Activated effector memory CD4-positive, alpha-beta T cell treated with Interleukin-2 at 50 U/mL for 16 hours (primary cell): ENCODE measurements around the gene ANP32E.
"Not testable (repeated sequence)": the region's sequence is repeated elsewhere in the genome, so short reads cannot be mapped to it uniquely, and the experiment has no call there.

Experiments
- DNase-seq: peaks from one replicate; pipeline ENCODE4 v3.0.0-alpha.2; 2020

ANP32E gene

DNA sequence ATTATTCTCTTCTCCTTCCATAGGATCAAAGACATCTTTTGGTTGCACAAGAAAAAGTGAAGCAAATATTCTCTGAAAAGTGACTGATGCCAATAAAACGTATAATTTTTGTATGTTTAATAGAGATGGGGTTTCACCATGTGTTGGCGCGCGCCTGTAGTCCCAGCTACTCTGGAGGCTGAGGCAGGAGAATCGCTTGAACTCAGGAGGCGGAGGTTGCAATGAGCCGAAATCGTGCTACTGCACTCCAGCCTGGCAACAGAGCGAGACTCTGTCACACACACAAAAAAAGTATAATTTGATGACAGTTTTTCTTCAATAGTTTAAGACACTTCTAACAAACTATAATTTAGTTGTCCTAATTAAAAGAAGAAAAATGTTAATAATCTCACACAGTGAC is 23.8 kb downstream of the ANP32E start:
- no peak for DNase-seq

DNA sequence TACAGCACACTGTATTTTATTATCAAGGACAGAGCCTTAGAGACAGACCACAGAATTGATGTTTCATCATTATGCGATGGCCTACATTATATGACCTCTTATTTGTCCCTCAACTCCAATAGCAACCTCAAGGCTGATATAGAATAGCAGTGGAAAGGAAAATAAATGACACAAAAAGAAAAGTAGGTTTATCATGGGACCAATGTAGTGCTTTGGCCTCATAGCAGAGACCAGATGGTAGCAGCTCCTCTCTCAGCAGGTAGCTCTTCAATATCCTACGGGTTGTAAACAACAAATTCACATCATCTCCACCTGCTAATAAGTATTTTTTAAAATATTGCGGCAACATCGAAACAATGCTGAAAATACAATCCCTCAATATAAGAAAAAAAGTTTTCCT is 25.2 kb downstream of the ANP32E start:
- DNase-seq, result no peak

- DNase-seq, result no peak
Observed at GRCh38 chr1:150210091-150210490, 25.8 kb downstream of the ANP32E start.

- not testable (repeated sequence) for DNase-seq
Observed at GRCh38 chr1:150208460-150208859, 27.5 kb downstream of the ANP32E start.

DNA sequence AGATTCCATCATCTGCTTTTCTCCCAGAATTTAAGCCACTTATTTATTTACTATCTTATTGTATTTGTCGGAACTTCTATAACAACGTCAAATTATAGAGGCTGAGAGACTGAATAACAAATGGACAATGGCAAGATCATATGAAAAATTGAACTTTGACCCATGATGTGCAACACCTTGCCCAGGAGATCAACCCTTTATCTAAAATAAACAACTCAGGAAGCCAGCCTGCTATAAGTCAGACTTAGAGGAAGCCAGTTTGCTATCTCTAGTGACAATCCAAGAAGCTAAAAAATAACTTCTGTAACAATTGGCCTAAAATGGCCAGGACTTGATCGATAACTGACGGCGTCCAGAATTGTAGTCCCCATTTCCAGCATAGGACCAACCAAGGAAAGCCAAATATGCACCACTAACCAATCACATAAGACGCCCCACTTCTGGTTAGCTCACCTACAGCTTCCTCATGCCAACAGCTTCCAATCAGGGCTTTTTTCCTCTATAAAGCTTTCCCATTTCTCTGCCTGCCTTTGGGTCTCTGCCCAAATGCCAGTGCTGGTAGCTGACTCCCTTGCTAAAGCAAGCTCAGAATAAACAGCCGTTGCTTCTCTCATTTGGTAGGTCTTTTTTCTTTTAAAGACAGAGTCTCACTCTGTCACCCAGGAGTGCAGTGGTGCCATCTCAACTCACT is 28.5 kb downstream of the ANP32E start:
- DNase-seq, result no peak

DNA sequence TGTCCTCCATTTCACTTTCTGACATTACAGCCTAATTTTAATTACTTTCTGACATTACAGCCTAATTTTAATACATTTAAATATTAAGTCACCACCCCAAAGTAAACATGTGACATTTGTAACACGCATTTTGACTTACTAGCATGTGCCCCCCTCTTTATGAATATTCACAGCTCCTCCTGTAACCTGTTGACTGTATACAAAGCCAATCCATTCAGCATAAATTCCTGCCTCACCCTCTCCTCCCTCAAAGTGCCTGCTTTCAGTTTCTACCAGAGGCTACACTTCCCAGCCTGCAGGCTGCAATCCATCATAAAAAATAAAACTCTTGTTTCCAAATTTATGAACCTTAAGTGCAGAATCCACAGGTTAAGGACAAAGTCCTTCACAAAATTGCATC is 39.5 kb downstream of the ANP32E start:
- DNase-seq, result no peak

DNA sequence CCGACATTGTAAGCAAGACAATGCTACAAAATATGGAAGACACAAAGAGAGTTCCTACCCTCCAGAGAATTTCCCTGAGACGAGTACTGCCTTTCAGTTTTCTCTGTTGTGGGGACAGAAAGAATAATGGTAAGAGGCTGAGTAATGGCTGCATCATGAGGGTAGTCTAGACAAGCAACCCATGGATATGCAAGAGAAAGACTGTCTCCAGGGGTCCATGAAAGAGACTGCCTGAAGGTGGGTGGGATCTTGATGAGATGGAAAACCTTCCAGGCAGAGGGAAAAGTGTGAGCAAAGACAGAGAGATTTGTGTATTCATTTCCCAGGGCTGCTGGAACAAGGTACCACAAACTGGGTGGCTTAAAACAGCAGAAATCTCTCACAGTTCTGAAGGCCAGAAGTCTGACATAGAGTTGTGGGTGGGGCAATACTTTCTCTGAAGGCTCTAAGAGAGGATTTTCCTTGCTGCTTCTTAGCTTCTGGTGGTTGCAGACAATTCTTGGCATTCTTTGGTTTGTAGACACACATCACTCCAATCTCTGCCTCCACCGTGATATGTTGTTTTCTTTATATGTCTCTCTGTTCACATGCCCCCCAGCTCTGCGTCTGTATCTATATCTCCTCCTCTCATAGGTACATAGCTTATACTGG is 41.4 kb downstream of the ANP32E start:
- DNase-seq, result no peak

DNA sequence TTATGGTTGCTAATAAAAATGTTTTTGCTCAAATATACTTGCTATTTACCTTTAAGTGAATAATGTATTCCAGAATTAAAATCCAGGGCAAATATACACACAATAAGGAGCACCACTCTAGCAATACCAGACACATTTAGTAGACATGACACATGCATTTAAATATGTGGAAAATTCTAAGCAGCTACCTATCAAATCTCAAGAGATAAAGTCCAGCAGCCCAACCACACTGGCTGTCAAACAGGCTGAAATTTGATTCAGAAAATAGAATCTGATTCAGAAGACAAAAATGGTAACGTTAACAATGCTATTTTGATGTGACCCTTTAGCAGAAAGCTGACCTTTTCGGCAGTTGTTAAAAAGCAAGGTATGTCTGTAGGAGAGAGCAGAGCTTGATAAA is 43.9 kb downstream of the ANP32E start:
- no peak for DNase-seq

DNA sequence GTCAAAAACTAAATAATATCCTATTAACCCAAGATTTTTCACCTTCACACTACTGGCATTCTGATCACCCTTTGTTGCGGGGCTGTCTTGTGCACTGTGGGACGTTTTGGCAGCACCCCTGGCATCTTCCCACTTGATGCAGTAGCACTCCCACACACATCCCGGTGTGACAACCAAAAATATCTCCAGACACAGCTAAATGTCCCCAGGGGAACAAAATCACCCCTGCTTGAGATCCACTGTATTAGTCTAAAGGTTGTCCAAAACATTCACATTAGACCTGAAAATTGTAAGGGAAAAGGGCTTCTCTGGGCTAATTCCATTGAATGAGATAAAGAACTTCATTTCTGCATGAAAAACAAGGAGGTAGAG is 48.4 kb downstream of the ANP32E start:
- no peak for DNase-seq

DNA sequence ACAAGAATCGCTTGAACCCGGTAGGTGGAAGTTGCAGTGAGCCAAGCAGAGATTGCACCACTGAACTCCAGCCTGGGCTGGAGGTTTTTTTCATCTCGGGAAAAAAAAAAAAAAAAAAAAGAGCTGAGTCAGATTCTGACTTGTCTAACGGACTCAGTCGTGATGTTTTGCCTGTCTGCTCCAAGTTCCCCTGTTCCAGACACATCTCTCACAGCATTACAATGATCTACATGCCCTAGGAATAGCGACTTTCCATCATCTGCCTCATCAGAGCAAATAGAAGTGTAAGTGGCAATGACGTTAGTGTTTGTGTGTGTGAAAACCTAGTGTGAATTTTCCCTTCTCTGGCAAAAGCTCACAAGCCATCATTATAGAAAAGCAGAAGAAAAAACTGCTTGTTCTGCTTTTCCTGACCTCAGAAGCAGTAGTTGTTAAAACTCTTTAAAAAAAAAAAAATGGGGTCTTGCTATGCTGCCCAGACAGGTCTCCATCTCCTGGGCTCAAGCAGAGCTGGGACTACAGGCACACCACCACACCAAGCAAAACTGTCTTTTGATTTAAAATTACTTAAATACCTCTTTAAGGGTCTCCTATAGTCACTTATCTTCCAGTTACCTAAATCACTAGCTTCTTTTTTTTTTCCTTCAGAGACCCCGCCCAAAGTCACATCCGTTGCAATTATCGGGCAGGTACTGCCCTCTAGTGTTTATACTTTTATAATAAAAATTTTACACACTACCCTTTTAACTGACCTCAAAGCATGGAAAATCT is 48.9 kb downstream of the ANP32E start:
- no peak for DNase-seq

- DNase-seq, result not testable (repeated sequence)
Observed at GRCh38 chr1:150186438-150186788, 49.5 kb downstream of the ANP32E start.

GRCh38 chr1:150185481-150185880 is 50.4 kb downstream of the ANP32E start:
- DNase-seq, result no peak

DNA sequence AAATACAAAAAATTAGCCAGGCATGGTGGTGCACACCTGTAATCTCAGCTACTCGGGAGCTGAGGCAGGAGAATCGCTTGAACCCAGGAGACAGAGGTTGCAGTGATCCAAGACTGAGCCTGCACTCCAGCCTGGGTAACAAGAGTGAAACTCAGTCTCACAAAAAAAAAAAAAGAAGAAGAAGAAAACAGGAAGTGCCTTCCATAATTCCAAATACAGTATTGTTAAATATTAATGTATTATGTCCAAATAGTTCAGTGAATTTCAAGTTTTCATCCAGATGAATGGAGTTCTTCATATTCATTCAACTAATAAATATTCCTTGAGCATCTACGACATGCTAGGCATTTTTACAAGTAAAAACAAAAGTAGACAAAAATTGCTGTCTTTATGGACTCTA is 52.9 kb downstream of the ANP32E start:
- no peak for DNase-seq

DNA sequence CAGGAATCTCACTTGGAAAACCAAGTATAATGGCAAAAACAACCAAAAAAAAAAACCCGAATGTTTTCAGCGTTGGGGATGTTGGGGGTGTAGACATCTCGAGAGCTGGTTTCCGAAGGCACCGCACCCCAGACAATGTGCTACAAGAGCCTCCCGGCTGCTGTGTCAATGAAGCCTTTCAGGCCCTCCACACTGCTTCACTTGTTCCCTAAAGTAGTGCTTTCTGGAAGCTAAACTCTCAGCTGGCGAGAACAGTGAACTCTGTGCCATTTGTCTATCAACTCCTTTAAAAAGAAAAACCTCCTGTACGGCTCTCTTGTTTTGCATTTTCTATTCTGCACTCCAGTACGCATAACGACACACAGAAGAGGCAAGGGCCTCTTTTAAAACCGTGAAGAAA is 53.7 kb downstream of the ANP32E start:
- DNase-seq, result no peak

- no peak for DNase-seq
Observed at GRCh38 chr1:150180474-150180873, 55.4 kb downstream of the ANP32E start.

DNA sequence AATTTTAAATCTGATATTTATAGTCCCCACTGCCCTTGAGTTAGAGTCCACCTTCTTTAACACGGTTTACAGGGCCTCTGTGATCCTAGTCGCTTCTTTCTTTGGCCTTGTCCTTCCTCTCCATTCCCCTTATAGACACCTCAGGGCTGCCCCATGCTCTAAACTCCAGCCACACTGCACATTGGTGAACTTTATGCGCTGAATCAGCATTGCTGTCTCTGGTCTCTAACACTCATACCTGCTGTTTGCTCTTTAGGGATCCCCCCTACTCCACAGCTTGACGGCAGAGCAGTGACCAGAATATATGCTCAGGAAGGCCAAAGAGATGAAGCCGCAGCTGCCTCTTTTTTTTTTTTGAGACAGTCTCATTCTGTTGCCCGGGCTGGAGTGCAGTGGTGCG is 56.0 kb downstream of the ANP32E start:
- DNase-seq, result no peak

DNA sequence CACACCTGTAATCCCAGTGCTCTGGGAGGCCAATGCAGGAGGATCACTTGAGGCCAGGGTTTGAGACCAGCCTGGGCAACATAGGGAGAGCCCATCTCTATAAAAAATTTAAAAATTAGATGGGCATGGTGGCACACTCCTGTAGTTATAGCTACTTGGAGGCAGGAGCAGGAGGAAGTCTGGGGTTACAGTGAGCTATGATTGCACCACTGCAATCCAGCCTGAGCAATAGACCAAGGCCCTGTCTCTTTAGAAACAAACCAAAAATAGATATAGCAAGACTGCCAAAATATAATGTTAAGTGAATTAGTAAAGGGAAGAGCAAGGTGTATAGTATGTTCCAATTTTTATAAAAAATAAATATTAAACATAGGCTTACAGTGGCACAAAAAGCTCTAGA is 57.4 kb downstream of the ANP32E start:
- no peak for DNase-seq

GRCh38 chr1:150176593-150176992 is 59.3 kb downstream of the ANP32E start:
- no peak for DNase-seq

DNA sequence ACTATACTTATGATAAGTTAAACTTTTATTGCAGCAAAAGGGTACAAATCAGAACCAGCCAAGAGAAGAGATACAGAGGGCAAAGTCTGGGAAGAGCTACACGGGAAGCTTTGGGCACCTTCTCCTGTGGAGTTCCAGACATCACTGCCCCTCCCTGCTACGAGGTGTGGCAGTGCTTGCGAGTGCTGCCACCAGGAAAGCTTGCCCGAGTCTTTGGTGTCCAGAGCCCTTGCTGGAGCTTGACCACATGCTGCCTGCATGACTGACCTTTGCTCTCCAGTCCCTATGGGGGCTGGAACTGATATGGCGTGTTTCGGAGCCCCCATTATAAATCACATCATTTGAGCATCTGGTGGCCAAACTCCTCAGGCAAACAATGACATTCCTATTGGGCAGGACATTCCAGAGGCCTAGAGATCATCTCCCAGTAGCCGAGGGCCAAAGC is 62.7 kb downstream of the ANP32E start:
- no peak for DNase-seq

- no peak for DNase-seq
Observed at GRCh38 chr1:150171801-150172200, 64.1 kb downstream of the ANP32E start.

- peak; percentile 26 for DNase-seq
Observed at GRCh38 chr1:150168960-150169601, 66.8 kb downstream of the ANP32E start.
